Stimulated activated CD8-positive, alpha-beta memory T cell treated with anti-CD3 and anti-CD28 coated beads, Interleukin-7, amount 100 ng/mL, for 24 hours (primary cell): ENCODE data around the gene CYB5RL.

Source experiments
- DNase-seq: peaks from one replicate; pipeline ENCODE4 v3.0.0-alpha.2; 2020; ENCODE audit warnings: low read depth

CYB5RL gene

DNA sequence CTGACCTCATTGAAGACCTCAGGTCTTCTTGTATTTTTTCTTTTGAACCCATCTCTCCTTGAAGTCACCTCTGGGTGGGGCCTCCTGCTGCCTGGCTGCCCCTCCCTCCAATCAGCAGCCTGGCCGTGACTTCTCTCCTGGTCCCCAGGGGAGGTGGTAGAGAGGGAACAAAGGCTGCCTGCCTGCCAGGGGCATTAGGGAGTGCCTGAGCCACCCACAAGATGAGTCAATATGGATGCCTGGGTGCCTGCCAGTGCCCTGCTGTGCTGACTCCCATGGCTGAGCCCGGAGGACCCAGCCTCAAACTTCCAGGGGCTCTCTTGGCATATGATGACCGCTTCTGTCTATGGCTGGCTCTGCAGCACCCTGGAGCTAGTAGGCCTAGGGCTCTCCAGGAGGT is 41.8 kb downstream of the CYB5RL start:
- no peak for DNase-seq

DNA sequence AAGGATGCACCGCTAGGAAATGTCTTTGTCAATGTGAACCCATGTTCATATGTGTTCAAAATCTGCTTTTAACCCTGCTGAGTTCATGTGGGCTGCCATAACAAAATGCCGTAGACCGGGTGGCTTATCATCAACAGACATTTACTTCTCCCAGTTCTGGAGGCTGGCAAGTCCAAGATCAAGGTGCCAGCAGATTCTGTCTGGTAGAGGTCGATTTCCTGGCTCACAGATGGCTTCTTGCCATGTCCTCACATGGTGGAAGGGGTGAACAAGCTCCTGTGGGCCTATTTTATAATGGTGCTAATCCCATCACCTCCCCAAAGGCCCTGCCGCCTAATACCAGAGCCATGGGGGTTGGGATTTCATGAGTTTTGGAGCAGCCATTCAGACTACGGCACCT is 42.4 kb downstream of the CYB5RL start:
- no peak for DNase-seq

DNA sequence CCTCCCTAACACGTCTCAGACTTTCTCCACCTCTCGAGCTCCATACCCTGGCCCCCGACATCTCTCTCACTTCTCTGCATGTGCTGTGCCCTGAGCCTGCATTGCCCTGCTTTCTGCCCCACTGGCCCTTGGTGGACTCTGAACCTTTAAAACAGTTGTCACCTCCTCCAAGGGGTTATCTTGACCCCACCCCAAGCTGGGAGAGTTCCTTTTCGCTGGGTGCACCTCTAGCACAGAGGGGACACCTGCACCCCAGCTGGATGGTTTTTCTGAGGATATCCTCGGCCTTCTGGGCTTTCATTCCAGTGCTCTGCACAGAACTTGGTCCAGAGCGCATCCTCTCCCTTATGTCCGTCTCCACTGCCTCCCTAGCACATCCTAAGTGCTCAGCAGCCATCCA is 42.8 kb downstream of the CYB5RL start:
- DNase-seq = no peak

DNA sequence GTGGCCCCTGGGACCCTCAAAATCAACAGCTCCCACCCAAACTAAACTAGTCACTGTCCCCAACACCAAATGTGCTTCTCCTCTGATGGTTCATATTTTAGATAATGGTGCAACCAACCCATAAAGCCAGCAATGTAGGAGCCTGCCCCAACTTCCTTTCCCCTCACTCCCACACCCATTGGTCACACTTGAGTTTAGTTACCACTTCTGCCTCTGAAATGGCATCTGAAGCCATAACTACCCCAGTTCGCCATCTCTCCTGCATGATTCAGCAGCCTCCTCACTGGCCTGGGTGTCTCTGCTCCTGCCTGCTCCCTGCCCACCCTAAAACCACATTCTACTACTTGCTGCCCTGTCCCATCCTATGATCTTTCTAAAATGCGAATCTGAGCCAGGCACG is 43.6 kb downstream of the CYB5RL start:
- DNase-seq = no peak

DNA sequence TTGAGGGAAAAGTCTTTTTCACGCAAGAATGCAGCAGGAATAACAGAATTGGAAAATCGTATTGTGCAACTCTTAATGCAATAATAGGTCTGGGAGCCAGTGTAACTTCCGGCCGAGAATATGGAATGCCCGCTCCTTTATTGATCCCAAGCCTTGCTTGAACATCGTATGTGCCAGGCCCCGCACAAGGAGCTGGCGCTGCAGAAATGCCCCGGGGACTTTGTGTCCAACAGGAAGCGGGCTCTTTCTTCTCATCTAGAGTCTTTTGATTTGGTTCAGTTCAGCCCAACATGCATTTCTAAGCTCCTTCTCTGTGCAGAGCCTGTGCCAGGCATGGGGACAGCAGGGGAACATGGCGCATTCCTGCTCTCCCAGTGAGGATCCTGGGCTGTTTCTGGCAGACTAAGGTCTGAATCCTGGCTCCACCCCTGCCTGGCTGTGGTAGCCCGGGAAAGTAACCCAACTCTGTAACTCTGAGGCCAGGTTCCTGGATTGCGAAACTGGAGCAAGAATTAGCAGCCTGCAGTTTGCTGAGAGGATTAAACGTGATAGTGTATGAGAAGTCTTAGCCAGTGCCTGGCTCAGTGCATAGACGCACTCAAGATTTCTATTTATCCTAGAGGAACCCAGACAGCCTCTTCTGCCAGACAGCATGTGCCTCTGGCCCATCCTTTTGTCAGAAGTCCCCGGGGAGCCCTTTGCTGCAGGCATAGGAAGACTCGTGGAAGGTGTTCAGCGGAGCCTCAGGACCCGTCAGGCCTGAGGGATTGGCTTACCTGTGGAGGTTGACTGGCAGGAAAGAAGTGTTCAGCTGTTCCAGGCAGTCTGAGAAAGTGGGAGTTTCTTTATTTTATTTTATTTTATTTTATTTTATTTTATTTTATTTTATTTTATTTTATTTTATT is 46.0 kb downstream of the CYB5RL start:
- DNase-seq = no peak

DNA sequence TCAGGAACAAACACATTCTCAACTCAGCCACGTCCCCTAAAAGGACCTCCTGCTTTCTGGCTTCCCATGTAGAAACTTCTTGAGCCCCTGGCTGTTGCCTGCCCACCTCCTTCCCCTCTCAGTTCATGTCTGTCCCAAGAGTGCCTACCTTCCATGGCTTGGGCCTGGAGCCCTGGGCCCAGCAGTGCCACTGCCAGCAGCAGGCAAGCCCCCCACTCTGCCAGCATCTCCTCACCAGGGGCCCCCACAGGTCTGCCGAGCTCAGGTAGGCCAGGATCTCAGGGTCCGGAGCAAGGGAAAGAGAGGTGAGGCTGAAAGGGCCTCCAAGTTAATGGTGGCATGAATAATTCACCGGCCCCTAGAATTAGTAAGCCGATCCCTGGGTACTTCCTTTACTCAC is 47.1 kb downstream of the CYB5RL start, which contains the start of gene CDCP2:
Gene CDCP2 (minus strand): TSS at position 305 of the 400 bp plus-strand sequence. CDS start 78 bp downstream, at position 227.
- DNase-seq = no peak

DNA sequence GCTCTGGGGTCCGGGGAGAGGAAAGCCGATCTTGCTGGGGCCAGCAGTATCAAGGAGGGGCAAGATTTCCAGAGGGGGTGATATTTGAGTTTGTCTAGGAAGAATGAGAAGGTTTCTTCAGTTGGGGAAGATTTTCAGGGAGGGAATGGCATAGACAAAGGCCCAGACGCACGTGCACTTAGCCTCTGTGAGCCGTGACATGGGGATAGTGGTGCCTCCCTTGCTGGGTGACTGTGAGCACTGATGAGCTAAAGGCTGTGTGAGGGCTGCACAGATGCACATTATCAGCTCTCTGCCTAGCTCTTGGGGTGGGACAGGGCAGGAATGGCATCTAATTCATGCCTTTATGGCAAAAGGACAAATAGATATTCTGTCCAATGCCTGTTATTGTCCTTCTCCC is 48.8 kb downstream of the CYB5RL start:
- DNase-seq = no peak
